Stimulated activated CD8-positive, alpha-beta memory T cell treated with anti-CD3 and anti-CD28 coated beads, Interleukin-4, amount 100 ng/mL, for 48 hours (primary cell): Measurements from ENCODE around the gene NR6A1.

Experiments used
- DNase-seq: peaks from one replicate; pipeline ENCODE4 v3.0.0-alpha.2; 2020

Gene NR6A1

GRCh38 chr9:124498499-124499146 lies 272.5 kb downstream of the NR6A1 start:
- DNase-seq = no peak

- no peak for DNase-seq
These were observed 273.1 kb downstream of the NR6A1 start for GRCh38 chr9:124498040-124498439.

DNA sequence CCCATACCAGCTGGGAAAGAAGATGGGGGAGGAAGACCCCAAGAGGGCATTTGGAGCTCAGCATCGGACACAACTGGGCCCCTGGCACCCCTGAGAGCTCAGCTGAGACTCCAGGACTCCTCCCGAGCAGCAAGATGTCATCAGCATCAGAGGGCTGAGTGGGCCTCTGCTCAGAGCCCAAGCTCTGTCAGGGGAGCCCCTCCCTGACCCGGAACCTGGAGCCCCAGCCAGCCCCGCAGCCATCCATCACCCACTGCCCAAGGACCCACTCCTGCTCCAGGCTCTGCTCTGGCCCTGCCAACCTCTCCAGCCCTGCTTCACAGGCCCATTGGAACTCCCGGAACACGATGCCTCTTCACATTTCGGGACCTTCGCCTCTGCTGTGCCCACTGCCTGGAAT lies 273.7 kb downstream of the NR6A1 start:
- DNase-seq = no peak

GRCh38 chr9:124496463-124496862 lies 274.6 kb downstream of the NR6A1 start:
- no peak for DNase-seq

DNA sequence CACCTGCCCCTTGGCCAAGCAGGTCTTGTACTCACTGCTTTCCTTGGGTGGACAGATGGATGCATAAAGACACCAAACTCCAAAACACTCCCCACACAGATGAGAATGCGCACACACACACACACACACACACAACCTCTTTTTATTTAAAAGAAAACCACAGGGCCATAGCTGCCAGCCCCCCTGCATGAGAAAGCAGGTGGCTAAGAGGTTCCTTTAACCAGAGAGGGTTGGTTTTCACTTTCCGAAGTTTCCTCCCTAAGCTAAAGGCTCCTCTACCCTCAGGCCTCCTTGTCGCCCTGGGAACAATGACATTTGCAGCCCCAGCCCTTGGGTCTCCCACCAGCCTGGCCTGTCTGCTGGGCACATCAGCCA lies 275.0 kb downstream of the NR6A1 start:
- DNase-seq = no peak

- DNase-seq = no peak
These were observed 275.7 kb downstream of the NR6A1 start for GRCh38 chr9:124495126-124496074.

DNA sequence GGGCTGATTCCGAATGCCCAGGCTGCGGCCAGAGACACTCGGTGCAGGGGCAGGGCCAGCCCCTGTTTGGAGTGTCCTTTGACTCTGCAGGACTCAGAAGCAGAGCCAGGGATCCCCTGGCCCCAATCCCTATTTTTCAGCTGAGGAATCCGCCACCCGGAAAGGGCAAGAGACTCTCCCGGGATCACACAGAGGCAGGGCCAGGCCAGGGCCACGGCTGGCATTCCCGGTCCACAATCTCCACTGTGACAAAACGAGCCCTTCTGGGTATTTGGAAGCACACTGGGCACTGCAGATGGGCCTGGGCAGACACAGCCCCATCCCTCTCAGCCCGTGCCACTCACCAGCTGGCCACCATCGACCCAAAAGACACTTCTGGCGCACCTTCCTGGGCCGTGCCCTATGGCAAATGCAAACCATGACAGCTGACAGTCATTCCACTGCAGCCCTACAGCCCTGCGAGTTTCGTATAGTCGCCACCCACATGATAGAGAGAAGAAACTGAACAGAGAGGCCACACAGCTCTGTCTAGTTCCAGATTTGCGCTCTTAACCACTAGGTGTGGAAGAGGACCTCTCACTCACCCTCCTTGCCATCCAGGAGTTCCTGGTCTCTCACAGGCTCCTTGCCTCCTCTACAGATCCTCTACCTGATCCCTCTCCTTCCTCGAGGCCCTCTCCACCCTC lies 277.2 kb downstream of the NR6A1 start:
- DNase-seq = no peak

- no peak for DNase-seq
These were observed 277.9 kb downstream of the NR6A1 start for GRCh38 chr9:124493218-124493617.

- DNase-seq = no peak
These were observed 278.3 kb downstream of the NR6A1 start for GRCh38 chr9:124492818-124493217.

GRCh38 chr9:124491049-124491975 lies 279.8 kb downstream of the NR6A1 start:
- no peak for DNase-seq

- no peak for DNase-seq
These were observed 281.1 kb downstream of the NR6A1 start for GRCh38 chr9:124490004-124490403.

DNA sequence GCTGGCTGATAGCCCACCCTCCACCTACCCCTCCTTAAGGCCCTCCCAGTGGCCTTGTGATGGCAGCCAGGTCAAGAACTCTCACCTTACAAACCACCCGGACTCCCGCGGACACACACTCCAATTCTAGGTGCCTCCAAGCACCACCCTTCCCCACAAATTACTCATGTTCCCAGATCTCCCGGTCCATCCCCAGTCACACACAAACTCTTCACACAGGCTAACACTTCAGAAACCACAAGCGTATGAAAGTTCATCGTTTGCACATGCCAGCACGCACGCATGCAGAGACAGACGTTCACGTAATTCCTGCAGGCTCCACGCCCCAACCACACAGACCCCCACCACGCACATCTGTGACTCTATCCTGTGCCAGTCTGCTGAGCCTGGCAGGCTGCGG lies 281.9 kb downstream of the NR6A1 start:
- DNase-seq = no peak

DNA sequence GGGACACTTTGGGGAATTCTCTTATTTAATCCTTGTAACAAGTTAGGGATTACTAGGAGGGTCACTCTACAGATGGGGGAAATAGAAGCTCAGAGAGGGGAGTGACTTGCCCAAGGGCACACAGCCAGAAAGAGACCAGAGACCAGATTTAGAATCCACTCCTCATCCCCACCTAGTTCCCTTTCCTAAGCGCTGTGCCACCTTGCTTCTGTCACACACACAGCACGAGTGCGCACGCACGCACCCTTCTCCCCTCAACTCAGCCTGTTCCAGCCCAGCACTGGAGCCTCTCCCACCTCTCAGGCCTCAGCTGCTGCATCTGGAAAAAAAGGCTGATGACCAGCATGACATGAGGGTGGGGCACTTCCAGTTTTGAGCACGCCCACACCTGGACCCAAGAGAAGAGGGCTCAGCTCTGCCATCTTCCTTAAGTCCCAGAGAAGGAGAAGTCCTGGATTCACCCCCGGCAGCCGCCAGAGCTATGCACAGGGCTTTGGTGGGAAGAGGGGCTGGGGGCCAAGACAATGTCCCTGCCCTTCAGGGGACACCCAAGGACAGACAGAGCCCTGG lies 282.4 kb downstream of the NR6A1 start:
- no peak for DNase-seq

DNA sequence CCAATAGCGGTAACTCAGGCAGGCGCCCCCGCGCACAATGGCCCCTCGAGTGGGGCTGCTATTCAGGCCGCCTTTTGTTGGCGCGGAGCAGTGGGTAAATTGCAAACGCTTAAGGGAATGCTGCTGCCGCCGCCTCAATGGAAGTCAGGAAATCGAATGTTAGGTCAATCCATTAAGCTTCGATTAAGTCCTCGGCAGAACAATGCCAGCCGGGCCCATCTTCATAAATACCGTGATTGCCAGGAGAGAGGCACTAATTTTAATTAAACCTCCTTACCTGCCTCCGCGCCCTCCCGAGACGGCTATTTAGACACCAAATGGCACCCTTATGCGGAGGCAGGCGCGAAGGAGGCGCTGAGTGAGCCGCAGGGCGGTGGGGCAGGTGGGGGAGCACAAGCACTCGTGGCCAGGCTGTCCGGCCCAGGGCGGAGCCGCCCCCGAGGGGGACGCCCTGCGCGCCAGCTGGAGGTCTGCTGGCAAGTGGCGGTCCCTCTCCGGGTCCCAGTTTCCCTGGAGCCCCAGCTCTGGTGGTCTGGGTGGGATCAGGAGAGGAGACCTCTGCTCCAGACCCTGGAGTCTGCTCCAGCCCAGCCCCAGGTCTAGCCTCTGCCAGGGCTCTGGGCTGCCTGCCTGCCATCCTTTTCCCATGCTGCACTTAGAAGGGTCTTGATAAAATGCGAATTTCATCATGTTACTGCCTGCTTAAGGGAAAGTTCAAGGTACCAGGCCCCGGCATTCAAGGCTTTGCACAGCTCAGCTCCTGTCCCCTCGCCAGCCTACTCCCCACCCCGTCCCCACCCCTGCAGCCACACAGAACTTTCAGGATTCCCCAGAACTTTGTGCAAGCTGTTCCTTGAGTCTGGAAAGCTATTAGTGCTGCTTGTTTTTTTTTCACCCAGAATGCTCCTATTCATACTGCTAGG lies 283.6 kb downstream of the NR6A1 start:
- no peak for DNase-seq

DNA sequence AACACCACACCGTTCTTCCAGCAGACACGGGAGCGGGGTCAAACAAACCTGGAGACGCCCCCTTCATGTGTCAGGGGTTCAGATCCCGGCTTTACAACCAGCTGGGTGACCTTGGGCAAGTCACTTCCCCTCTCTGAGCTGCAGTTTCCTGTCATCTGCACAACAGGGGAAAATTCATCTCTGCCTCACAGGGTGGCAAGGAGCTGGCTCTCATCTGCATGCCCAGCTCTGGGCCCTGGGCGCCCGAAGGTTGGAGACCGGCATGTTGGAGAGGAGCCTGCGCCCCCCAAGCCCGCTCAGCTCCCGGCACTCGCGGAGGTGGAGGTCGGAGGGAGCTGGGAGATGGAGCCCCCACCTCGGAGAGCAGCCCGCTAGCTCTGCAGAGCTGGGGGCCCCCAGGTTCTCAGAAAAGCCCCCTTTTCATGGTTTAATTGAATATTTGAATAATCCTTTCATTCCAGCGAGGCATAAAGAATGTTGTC lies 284.3 kb downstream of the NR6A1 start:
- DNase-seq = no peak

DNA sequence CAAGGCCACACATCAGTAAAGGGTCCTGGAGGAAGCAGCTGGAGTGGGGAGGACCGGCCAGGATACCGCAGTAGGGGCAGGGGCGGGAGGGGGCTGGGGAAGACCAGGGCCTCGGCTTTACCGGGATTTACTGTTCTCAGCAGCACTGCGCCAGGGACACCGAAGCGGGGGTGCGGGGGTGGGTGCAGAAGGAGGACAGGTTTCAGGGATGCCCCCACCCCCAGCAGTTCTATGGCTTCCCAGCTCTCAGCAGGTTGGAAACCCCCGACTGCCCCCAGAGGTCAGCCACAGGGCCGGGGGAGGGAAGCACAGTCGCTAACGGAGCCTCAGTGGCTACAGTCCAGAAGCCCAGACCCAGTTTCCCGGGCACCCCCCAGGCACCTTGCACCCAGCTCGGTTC lies 285.2 kb downstream of the NR6A1 start:
- no peak for DNase-seq

GRCh38 chr9:124485201-124485600 lies 285.9 kb downstream of the NR6A1 start:
- DNase-seq = no peak

DNA sequence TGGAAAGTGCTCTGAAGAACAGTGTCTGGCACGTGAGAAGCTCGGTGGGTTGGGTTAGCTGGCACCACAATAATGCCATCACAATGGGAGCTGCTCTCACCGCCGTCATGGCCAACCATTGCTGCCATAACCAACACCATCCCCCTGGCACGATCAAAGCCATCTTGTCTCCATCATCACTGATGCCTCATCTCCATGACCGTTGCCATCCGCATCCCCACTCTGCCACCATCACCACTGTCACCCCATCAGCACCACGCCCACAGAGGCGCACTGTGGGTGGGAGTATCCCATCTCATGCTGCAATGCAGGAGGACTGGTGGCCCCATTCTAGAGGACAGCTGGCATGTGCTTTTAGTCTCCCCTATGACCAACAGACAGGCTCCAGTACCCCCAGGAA lies 287.6 kb downstream of the NR6A1 start:
- DNase-seq = no peak

DNA sequence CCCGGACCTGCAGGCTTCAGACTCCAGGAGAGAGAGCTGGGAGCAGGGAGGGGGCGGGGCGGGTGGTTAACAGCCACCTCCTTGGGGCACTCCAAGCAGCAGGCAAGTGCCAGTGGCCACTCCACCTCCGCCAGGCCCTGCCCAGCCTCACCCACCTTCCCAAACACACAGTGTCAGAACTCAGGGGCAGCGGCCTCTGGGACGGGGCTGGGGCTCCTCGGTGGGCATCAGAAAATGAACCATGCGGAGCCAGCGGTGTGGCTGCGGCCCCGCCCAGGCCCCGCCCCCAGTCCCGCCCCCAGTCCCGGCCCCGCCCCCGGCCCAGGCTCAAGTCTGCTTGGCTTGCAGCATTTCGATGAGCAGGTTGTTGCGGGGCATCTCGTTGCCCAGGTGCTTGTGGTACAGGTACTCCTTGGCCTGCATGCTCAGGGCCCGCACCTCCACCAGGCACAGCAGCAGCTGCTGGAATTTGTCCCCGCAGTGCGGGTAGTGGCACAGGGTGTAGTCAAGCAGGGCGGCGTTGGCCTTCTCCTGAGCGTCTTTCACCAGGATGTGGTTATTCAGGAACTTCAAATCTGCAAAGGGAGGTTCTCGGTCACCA lies 288.6 kb downstream of the NR6A1 start:
- DNase-seq = no peak

GRCh38 chr9:124481115-124481514 lies 290.0 kb downstream of the NR6A1 start:
- no peak for DNase-seq

DNA sequence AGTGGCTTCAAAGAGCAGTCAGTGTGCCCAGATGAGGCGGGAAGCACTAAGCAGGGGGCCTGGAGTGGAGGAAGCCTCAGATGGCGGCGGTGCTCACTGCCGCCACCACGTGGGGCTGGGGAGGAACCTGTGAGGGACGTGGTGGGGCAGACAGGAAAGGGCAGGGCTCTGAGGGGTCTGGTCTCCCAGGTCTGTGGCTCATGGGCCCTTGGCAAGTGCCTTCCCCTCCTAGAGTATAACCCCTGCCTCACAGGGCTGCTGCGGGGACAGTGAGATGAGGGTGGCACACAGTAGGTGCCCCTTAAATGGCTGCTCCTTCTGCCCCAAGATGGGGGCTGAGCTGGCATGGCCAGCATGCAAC lies 290.5 kb downstream of the NR6A1 start:
- DNase-seq = peak; percentile 37
